Measurements from ENCODE around the gene RAPGEF5.

The RAPGEF5 gene

GRCh38 chr7:22395222-22395621 lies 38.3 kb upstream of the RAPGEF5 start:
- H3K4me3 ChIP-seq (ENCODE audit: low read depth in 1 of 2, low read length in 2 of 2): no peak overlapping the region
- no peaks in the 10 kb centered on the region for H3K36me3 ChIP-seq (ENCODE audit: control insufficient read depth in 1 of 2, insufficient read depth in 2 of 2, low read length in 2 of 2)
- H3K4me1 ChIP-seq (ENCODE audit: control insufficient read depth in 1 of 2, insufficient read depth in 2 of 2, low read length in 2 of 2): no peaks in the 10 kb centered on the region
- no peaks in the 10 kb centered on the region for H3K9me3 ChIP-seq (ENCODE audit: control insufficient read depth in 1 of 2, low read length in 2 of 2)
- H3K27me3 ChIP-seq (ENCODE audit: low read depth, low read length): no peaks in the 10 kb centered on the region
- no peak overlapping the region for H3K27ac ChIP-seq (ENCODE audit: low read length)

- Histone ChIP-seq H3K36me3 (ENCODE audit: control insufficient read depth in 1 of 2, insufficient read depth in 2 of 2, low read length in 2 of 2) (no peaks in the 10 kb centered on the region), H3K27me3 (ENCODE audit: low read depth, low read length) (no peaks in the 10 kb centered on the region), H3K9me3 (ENCODE audit: control insufficient read depth in 1 of 2, low read length in 2 of 2) (no peaks in the 10 kb centered on the region), H3K27ac (ENCODE audit: low read length) (no peak overlapping the region), H3K4me1 (ENCODE audit: control insufficient read depth in 1 of 2, insufficient read depth in 2 of 2, low read length in 2 of 2) (no peaks in the 10 kb centered on the region), H3K4me3 (ENCODE audit: low read depth in 1 of 2, low read length in 2 of 2) (no peak overlapping the region)
These were observed 37.8 kb upstream of the RAPGEF5 start for GRCh38 chr7:22394739-22395138.

DNA sequence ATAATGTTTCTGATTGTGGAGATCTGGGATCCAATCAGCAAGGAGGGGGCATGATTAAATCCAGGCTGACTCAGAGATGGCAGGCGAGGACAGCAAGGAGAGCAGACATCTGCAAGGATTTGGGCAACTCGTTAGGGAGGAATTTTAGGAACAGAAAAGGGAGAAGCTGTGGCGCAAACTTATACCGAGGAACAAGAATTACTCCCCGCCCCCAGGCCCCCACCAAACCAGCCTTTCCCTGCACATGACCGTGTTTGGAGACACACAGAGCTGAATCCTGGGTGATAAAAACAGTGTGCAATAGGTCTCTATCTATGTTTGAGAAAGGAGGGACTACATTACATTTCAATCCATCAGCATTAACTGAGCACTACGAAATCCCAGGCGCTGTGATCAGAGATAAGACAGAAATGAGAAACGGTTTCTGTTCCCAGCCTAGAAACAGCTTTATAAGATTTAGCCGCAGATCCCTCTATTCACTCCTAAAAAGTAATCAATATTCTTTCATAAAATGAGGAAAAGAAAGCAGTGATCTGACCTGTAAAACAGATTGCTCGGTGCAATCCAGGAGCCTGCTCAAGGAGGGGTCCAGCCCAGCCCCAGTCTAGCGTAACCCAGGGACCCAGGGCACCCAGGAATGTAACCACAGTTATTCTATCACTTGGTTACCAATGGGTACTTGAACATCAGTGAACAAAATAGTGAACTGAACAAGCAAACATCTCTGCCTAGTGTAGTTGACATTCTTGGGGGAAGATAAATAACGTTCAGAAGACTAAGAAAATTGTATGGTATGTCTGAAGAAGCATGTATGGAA lies 37.2 kb upstream of the RAPGEF5 start:
- no peak overlapping the region for H3K4me3 ChIP-seq (ENCODE audit: low read depth in 1 of 2, low read length in 2 of 2)
- no peaks in the 10 kb centered on the region for H3K4me1 ChIP-seq (ENCODE audit: control insufficient read depth in 1 of 2, insufficient read depth in 2 of 2, low read length in 2 of 2)
- no peaks in the 10 kb centered on the region for H3K36me3 ChIP-seq (ENCODE audit: control insufficient read depth in 1 of 2, insufficient read depth in 2 of 2, low read length in 2 of 2)
- no peak overlapping the region for H3K27ac ChIP-seq (ENCODE audit: low read length)
- H3K9me3 ChIP-seq (ENCODE audit: control insufficient read depth in 1 of 2, low read length in 2 of 2): no peaks in the 10 kb centered on the region
- H3K27me3 ChIP-seq (ENCODE audit: low read depth, low read length): no peaks in the 10 kb centered on the region

- Histone ChIP-seq H3K27me3 (ENCODE audit: low read depth, low read length) (no peaks in the 10 kb centered on the region), H3K36me3 (ENCODE audit: control insufficient read depth in 1 of 2, insufficient read depth in 2 of 2, low read length in 2 of 2) (no peaks in the 10 kb centered on the region), H3K4me1 (ENCODE audit: control insufficient read depth in 1 of 2, insufficient read depth in 2 of 2, low read length in 2 of 2) (no peaks in the 10 kb centered on the region), H3K4me3 (ENCODE audit: low read depth in 1 of 2, low read length in 2 of 2) (no peak overlapping the region), H3K27ac (ENCODE audit: low read length) (no peak overlapping the region), H3K9me3 (ENCODE audit: control insufficient read depth in 1 of 2, low read length in 2 of 2) (peaks cover 0 to 2% of the 10 kb centered on the region in 2 donors)
These were observed 33.6 kb upstream of the RAPGEF5 start for GRCh38 chr7:22390516-22390915.

DNA sequence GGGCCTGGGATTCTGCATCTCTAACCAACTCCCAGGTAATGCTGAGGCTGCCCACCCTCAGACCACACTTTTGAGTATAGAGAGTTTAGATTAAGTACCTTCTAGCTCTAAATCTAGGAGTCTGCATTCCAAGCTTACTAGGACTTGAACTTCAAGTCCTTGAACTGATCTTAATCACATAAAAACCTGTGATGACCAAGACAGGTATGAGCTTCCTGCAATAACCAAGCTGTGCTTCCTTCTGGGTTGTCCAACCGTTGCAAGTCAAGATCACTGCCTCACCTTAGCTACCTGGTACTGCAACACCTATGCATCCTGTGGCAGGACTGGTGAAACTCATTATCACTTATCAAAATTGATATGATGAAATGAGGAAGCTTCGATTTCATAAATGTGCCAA lies 32.9 kb upstream of the RAPGEF5 start:
- no peak overlapping the region for H3K27ac ChIP-seq (ENCODE audit: low read length)
- no peaks in the 10 kb centered on the region for H3K36me3 ChIP-seq (ENCODE audit: control insufficient read depth in 1 of 2, insufficient read depth in 2 of 2, low read length in 2 of 2)
- no peaks in the 10 kb centered on the region for H3K27me3 ChIP-seq (ENCODE audit: low read depth, low read length)
- peaks cover 0 to 2% of the 10 kb centered on the region in 2 donors for H3K9me3 ChIP-seq (ENCODE audit: control insufficient read depth in 1 of 2, low read length in 2 of 2)
- H3K4me1 ChIP-seq (ENCODE audit: control insufficient read depth in 1 of 2, insufficient read depth in 2 of 2, low read length in 2 of 2): no peaks in the 10 kb centered on the region
- no peak overlapping the region for H3K4me3 ChIP-seq (ENCODE audit: low read depth in 1 of 2, low read length in 2 of 2)

GRCh38 chr7:22387583-22387982 lies 30.6 kb upstream of the RAPGEF5 start:
- Histone ChIP-seq H3K36me3 (ENCODE audit: control insufficient read depth in 1 of 2, insufficient read depth in 2 of 2, low read length in 2 of 2) (no peaks in the 10 kb centered on the region), H3K4me3 (ENCODE audit: low read depth in 1 of 2, low read length in 2 of 2) (no peak overlapping the region), H3K27ac (ENCODE audit: low read length) (no peak overlapping the region), H3K4me1 (ENCODE audit: control insufficient read depth in 1 of 2, insufficient read depth in 2 of 2, low read length in 2 of 2) (no peaks in the 10 kb centered on the region), H3K27me3 (ENCODE audit: low read depth, low read length) (no peaks in the 10 kb centered on the region), H3K9me3 (ENCODE audit: control insufficient read depth in 1 of 2, low read length in 2 of 2) (peaks cover 0 to 2% of the 10 kb centered on the region in 2 donors)

GRCh38 chr7:22386865-22387264 lies 29.9 kb upstream of the RAPGEF5 start:
- H3K9me3 ChIP-seq (ENCODE audit: control insufficient read depth in 1 of 2, low read length in 2 of 2): peaks cover 0 to 2% of the 10 kb centered on the region in 2 donors
- no peak overlapping the region for H3K4me3 ChIP-seq (ENCODE audit: low read depth in 1 of 2, low read length in 2 of 2)
- H3K4me1 ChIP-seq (ENCODE audit: control insufficient read depth in 1 of 2, insufficient read depth in 2 of 2, low read length in 2 of 2): no peaks in the 10 kb centered on the region
- H3K27ac ChIP-seq (ENCODE audit: low read length): no peak overlapping the region
- no peaks in the 10 kb centered on the region for H3K27me3 ChIP-seq (ENCODE audit: low read depth, low read length)
- H3K36me3 ChIP-seq (ENCODE audit: control insufficient read depth in 1 of 2, insufficient read depth in 2 of 2, low read length in 2 of 2): no peaks in the 10 kb centered on the region

GRCh38 chr7:22386206-22386858 lies 29.4 kb upstream of the RAPGEF5 start:
- Histone ChIP-seq H3K9me3 (ENCODE audit: control insufficient read depth in 1 of 2, low read length in 2 of 2) (peaks cover 0 to 2% of the 10 kb centered on the region in 2 donors), H3K4me1 (ENCODE audit: control insufficient read depth in 1 of 2, insufficient read depth in 2 of 2, low read length in 2 of 2) (no peaks in the 10 kb centered on the region), H3K4me3 (ENCODE audit: low read depth in 1 of 2, low read length in 2 of 2) (no peak overlapping the region), H3K27me3 (ENCODE audit: low read depth, low read length) (no peaks in the 10 kb centered on the region), H3K36me3 (ENCODE audit: control insufficient read depth in 1 of 2, insufficient read depth in 2 of 2, low read length in 2 of 2) (no peaks in the 10 kb centered on the region), H3K27ac (ENCODE audit: low read length) (no peak overlapping the region)

DNA sequence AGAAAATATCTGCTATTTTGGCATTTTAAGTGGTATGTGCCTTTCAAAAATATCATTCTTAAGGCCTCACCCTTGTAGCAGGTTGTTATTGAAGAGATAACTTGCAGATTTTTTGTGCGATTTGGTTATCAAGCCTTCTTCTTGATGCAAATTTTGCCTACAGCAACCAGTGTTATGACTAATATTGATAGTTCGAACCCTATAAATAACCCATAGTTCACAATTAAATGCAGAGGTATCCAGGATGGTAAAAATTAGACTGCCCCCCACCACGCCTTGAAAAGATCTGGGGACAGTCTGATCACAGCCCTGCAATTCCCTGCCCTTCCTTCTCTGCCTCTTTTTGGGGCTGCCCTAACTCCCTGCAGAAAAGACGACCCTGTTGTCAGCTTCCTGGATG lies 28.4 kb upstream of the RAPGEF5 start:
- Histone ChIP-seq H3K4me1 (ENCODE audit: control insufficient read depth in 1 of 2, insufficient read depth in 2 of 2, low read length in 2 of 2) (no peaks in the 10 kb centered on the region), H3K27me3 (ENCODE audit: low read depth, low read length) (no peaks in the 10 kb centered on the region), H3K9me3 (ENCODE audit: control insufficient read depth in 1 of 2, low read length in 2 of 2) (peaks cover 0 to 2% of the 10 kb centered on the region in 2 donors), H3K27ac (ENCODE audit: low read length) (no peak overlapping the region), H3K36me3 (ENCODE audit: control insufficient read depth in 1 of 2, insufficient read depth in 2 of 2, low read length in 2 of 2) (no peaks in the 10 kb centered on the region), H3K4me3 (ENCODE audit: low read depth in 1 of 2, low read length in 2 of 2) (no peak overlapping the region)

DNA sequence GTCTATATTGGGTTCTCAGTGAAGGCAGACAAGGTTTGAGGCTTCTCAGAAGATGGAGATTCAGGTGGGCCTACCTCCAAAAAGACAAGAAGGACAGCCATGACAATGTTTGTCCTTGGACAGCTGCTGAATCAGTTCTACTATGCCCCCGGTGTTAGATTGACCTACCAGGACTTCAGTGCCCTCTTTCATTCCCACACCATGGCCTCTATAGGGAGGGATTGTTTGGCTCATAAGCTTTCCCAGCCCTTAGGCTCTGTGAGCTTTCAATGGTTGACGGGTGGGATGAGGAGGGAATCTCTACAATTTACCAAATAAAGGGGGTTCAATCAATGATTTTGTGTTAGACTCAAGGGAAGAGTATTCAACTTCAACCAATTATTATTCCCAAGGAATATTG lies 23.4 kb upstream of the RAPGEF5 start:
- no peaks in the 10 kb centered on the region for H3K9me3 ChIP-seq (ENCODE audit: control insufficient read depth in 1 of 2, low read length in 2 of 2)
- H3K4me1 ChIP-seq (ENCODE audit: control insufficient read depth in 1 of 2, insufficient read depth in 2 of 2, low read length in 2 of 2): no peaks in the 10 kb centered on the region
- no peaks in the 10 kb centered on the region for H3K27me3 ChIP-seq (ENCODE audit: low read depth, low read length)
- H3K36me3 ChIP-seq (ENCODE audit: control insufficient read depth in 1 of 2, insufficient read depth in 2 of 2, low read length in 2 of 2): no peaks in the 10 kb centered on the region
- no peak overlapping the region for H3K27ac ChIP-seq (ENCODE audit: low read length)
- H3K4me3 ChIP-seq (ENCODE audit: low read depth in 1 of 2, low read length in 2 of 2): no peak overlapping the region

GRCh38 chr7:22378199-22378980 lies 21.4 kb upstream of the RAPGEF5 start:
- H3K9me3 ChIP-seq (ENCODE audit: control insufficient read depth in 1 of 2, low read length in 2 of 2): no peaks in the 10 kb centered on the region
- H3K4me1 ChIP-seq (ENCODE audit: control insufficient read depth in 1 of 2, insufficient read depth in 2 of 2, low read length in 2 of 2): no peaks in the 10 kb centered on the region
- H3K36me3 ChIP-seq (ENCODE audit: control insufficient read depth in 1 of 2, insufficient read depth in 2 of 2, low read length in 2 of 2): no peaks in the 10 kb centered on the region
- no peak overlapping the region for H3K27ac ChIP-seq (ENCODE audit: low read length)
- H3K27me3 ChIP-seq (ENCODE audit: low read depth, low read length): no peaks in the 10 kb centered on the region
- H3K4me3 ChIP-seq (ENCODE audit: low read depth in 1 of 2, low read length in 2 of 2): no peak overlapping the region

All from muscle layer of duodenum (tissue), 2 donors.